ENCODE measurements around the gene ALOX12B.

GRCh38 chr17:8073627-8074484, 13.7 kb downstream of the ALOX12B start:
- TF ChIP-seq POLR2A (IDR thresholded peaks at IDR 0.05) (no peak), CTCF (IDR thresholded peaks at IDR 0.05) (peak; percentile 76 to 93 (median 82))

All from esophagus squamous epithelium (tissue), 4 donors.